ENCODE results near the gene PM20D1. TPM values are rescaled to one million over a fixed set of nuclear protein-coding genes. Genes with fewer than 3 reads are reported as not detected.

The PM20D1 gene
- not detected for polyA plus RNA-seq (2012; ENCODE audit: insufficient read length, low read depth)

DNA sequence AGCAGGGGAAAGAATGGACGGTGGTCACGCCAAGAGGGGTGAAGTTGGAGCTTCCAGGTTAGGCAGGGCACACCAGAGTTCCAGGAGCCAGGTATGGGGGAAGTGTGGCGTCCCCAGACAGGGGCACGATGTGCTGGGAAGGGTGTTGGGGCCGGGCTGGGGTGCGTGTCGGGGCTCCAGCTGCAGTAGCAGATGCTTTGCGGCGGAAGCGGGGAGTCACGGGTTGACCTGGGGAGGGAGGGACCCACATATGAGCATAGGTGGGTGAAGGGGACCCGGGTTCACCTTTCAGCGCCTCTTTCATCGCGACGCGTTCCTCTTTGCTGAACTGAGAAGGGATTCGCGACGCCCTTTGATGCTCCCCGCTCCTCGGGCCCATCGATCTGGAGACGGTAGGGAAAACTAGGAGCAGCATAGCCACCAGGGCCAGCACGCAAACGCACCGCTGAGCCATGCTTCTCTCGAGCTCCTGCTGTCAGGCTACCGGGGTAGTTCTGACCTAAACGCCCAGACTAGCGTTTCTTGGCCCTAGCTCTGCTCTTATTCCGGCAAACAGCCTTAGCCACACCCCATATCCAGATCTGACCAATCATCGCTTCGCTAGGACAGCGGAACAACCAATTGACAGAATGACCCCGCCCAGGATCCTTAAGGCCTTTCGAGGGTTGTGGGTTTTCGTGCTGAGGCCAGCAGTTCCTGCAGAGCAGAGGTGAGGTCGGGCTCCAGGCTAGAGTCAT lies at the start of gene PM20D1:
TSS of gene PM20D1 (minus strand) at position 514 of the 737 bp plus-strand sequence. CDS start at position 454, 60 bp downstream.
- TF ChIP-seq SIN3A (IDR thresholded peaks at IDR 0.05; ENCODE audit: borderline replicate concordance, insufficient read depth, low read length) (no peak), POLR2AphosphoS5 (IDR thresholded peaks at IDR 0.05; ENCODE audit: low read depth, low read length) (no peak), FOXP2 (optimal IDR thresholded peaks at IDR 0.05; ENCODE audit: borderline replicate concordance, extremely low read depth, extremely low read length, insufficient read depth) (no peak), TAF1 (IDR thresholded peaks at IDR 0.05; ENCODE audit: borderline replicate concordance, insufficient read depth, low read length) (no peak)
- TF ChIP-seq, protein P1, sequence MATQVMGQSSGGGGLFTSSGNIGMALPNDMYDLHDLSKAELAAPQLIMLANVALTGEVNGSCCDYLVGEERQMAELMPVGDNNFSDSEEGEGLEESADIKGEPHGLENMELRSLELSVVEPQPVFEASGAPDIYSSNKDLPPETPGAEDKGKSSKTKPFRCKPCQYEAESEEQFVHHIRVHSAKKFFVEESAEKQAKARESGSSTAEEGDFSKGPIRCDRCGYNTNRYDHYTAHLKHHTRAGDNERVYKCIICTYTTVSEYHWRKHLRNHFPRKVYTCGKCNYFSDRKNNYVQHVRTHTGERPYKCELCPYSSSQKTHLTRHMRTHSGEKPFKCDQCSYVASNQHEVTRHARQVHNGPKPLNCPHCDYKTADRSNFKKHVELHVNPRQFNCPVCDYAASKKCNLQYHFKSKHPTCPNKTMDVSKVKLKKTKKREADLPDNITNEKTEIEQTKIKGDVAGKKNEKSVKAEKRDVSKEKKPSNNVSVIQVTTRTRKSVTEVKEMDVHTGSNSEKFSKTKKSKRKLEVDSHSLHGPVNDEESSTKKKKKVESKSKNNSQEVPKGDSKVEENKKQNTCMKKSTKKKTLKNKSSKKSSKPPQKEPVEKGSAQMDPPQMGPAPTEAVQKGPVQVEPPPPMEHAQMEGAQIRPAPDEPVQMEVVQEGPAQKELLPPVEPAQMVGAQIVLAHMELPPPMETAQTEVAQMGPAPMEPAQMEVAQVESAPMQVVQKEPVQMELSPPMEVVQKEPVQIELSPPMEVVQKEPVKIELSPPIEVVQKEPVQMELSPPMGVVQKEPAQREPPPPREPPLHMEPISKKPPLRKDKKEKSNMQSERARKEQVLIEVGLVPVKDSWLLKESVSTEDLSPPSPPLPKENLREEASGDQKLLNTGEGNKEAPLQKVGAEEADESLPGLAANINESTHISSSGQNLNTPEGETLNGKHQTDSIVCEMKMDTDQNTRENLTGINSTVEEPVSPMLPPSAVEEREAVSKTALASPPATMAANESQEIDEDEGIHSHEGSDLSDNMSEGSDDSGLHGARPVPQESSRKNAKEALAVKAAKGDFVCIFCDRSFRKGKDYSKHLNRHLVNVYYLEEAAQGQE (IDR thresholded peaks at IDR 0.05; ENCODE audit: insufficient read depth in 1 of 2, low read depth in 2 of 2, low read length in 2 of 2): no peak

- no peak for TF ChIP-seq POLR2AphosphoS5 (IDR thresholded peaks at IDR 0.05; ENCODE audit: low read depth, low read length)
- TF ChIP-seq, protein P1 (IDR thresholded peaks at IDR 0.05; ENCODE audit: insufficient read depth in 1 of 2, low read depth in 2 of 2, low read length in 2 of 2): no peak
- no peak for TF ChIP-seq SIN3A (IDR thresholded peaks at IDR 0.05; ENCODE audit: borderline replicate concordance, insufficient read depth, low read length)
- no peak for TF ChIP-seq FOXP2 (optimal IDR thresholded peaks at IDR 0.05; ENCODE audit: borderline replicate concordance, extremely low read depth, extremely low read length, insufficient read depth)
Observed at GRCh38 chr1:205896351-205896750, 46.4 kb upstream of the PM20D1 start.

GRCh38 chr1:205883792-205884191 lies 33.9 kb upstream of the PM20D1 start:
- TF ChIP-seq FOXP2 (optimal IDR thresholded peaks at IDR 0.05; ENCODE audit: borderline replicate concordance, extremely low read depth, extremely low read length, insufficient read depth) (no peak), SIN3A (IDR thresholded peaks at IDR 0.05; ENCODE audit: borderline replicate concordance, insufficient read depth, low read length) (no peak), POLR2AphosphoS5 (IDR thresholded peaks at IDR 0.05; ENCODE audit: low read depth, low read length) (no peak), TAF1 (IDR thresholded peaks at IDR 0.05; ENCODE audit: borderline replicate concordance, insufficient read depth, low read length) (no peak)
- TF ChIP-seq, protein P1 (IDR thresholded peaks at IDR 0.05; ENCODE audit: insufficient read depth in 1 of 2, low read depth in 2 of 2, low read length in 2 of 2): no peak

GRCh38 chr1:205880923-205881322 lies 31.0 kb upstream of the PM20D1 start:
- TF ChIP-seq TAF1 (IDR thresholded peaks at IDR 0.05; ENCODE audit: borderline replicate concordance, insufficient read depth, low read length) (no peak), FOXP2 (optimal IDR thresholded peaks at IDR 0.05; ENCODE audit: borderline replicate concordance, extremely low read depth, extremely low read length, insufficient read depth) (no peak), SIN3A (IDR thresholded peaks at IDR 0.05; ENCODE audit: borderline replicate concordance, insufficient read depth, low read length) (no peak), POLR2AphosphoS5 (IDR thresholded peaks at IDR 0.05; ENCODE audit: low read depth, low read length) (no peak)
- TF ChIP-seq, protein P1 (IDR thresholded peaks at IDR 0.05; ENCODE audit: insufficient read depth in 1 of 2, low read depth in 2 of 2, low read length in 2 of 2): no peak

Measured in PFSK-1 (cell line).